ENCODE results near the gene DNTT. TPM values are rescaled to one million over a fixed set of nuclear protein-coding genes. Genes with fewer than 3 reads are reported as not detected.
A peak's percentile ranks its signal among the peaks of the same experiment; 100 is the strongest.

The DNTT gene
- total RNA-seq, 1 donor, result not detected

DNA sequence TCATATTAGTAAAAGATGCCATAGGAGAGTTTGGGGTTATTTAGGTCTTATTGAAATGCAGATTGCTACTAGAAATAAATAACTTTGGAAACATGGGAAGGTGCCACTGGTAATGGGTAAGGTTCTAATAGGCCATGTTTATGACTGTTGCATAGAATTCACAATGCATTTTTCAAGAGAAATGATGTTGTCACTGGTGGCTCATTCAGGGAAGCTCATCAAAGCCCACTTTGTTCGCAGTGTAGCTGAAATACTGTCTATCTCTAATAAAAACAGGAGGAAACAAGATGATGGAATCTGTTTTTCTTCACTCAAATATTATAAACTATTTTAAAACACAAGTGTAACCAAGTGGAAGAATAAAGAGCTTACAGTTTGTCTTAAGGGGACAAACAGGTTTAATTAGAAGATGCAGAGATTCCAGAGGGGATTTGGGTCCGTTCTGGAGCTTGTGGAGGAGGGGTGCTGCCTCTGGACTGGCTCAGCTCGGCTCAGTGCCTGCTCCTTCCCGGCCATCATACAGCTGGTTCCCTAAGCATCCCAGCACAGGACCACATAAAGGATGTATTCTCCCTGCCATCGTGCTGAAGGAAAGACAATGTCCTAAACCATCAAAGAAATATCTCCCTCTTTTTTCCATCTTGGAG is 34.2 kb downstream of the DNTT start:
- Histone ChIP-seq H3K9me3 (ENCODE audit: low read depth, low read length) (no peaks in the 10 kb centered on the region), H4K20me1 (ENCODE audit: insufficient read depth, low read length) (no peaks in the 10 kb centered on the region), H3K27ac (ENCODE audit: low read depth, low read length) (no peak overlapping the region), H3K4me3 (ENCODE audit: insufficient read depth, low read length) (no peak overlapping the region), H3K79me2 (ENCODE audit: insufficient read depth, low read length) (no peaks in the 10 kb centered on the region), H3K4me2 (ENCODE audit: insufficient read depth, low read length) (no peak overlapping the region), H2AFZ (ENCODE audit: low read length) (no peak overlapping the region), H3K4me1 (ENCODE audit: insufficient read depth, low read length) (no peaks in the 10 kb centered on the region), H3K36me3 (ENCODE audit: insufficient read depth, low read length) (no peaks in the 10 kb centered on the region), H3K27me3 (ENCODE audit: insufficient read depth, low read length) (no peaks in the 10 kb centered on the region)
- no peak for DNase-seq (ENCODE audit: insufficient read length, low spot score, missing footprints)
- TF ChIP-seq, protein P1, sequence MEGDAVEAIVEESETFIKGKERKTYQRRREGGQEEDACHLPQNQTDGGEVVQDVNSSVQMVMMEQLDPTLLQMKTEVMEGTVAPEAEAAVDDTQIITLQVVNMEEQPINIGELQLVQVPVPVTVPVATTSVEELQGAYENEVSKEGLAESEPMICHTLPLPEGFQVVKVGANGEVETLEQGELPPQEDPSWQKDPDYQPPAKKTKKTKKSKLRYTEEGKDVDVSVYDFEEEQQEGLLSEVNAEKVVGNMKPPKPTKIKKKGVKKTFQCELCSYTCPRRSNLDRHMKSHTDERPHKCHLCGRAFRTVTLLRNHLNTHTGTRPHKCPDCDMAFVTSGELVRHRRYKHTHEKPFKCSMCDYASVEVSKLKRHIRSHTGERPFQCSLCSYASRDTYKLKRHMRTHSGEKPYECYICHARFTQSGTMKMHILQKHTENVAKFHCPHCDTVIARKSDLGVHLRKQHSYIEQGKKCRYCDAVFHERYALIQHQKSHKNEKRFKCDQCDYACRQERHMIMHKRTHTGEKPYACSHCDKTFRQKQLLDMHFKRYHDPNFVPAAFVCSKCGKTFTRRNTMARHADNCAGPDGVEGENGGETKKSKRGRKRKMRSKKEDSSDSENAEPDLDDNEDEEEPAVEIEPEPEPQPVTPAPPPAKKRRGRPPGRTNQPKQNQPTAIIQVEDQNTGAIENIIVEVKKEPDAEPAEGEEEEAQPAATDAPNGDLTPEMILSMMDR (IDR thresholded peaks at IDR 0.05; ENCODE audit: extremely low read depth, low read depth, low read length), result no peak

DNA sequence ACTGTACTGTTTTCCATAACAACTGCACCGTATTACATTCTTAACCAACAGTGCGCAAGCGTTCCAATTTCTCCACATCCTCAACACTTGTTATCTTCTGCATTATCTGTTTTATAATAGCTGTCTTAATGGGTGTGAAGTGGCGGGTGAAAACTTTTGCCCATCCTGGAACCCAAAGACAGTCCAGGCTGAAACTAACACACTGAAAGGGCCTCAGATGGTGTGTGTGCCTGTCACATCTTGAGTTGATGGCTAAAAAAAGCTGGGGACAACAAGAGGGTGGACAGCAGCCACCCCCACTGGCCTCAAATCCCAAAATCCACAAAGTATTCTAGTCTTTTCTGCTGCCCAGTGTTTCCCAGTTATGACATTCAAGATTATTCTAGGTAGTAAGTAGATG is 35.1 kb downstream of the DNTT start:
- H3K27ac ChIP-seq (ENCODE audit: low read depth, low read length), result no peak overlapping the region
- no peaks in the 10 kb centered on the region for H4K20me1 ChIP-seq (ENCODE audit: insufficient read depth, low read length)
- H3K9me3 ChIP-seq (ENCODE audit: low read depth, low read length), result no peaks in the 10 kb centered on the region
- no peaks in the 10 kb centered on the region for H3K79me2 ChIP-seq (ENCODE audit: insufficient read depth, low read length)
- H3K4me3 ChIP-seq (ENCODE audit: insufficient read depth, low read length), result no peak overlapping the region
- H3K27me3 ChIP-seq (ENCODE audit: insufficient read depth, low read length), result no peaks in the 10 kb centered on the region
- no peak for DNase-seq (ENCODE audit: insufficient read length, low spot score, missing footprints)
- H2AFZ ChIP-seq (ENCODE audit: low read length), result no peak overlapping the region
- H3K36me3 ChIP-seq (ENCODE audit: insufficient read depth, low read length), result no peaks in the 10 kb centered on the region
- TF ChIP-seq, protein P1 (IDR thresholded peaks at IDR 0.05; ENCODE audit: extremely low read depth, low read depth, low read length), result no peak
- no peaks in the 10 kb centered on the region for H3K4me1 ChIP-seq (ENCODE audit: insufficient read depth, low read length)
- H3K4me2 ChIP-seq (ENCODE audit: insufficient read depth, low read length), result no peak overlapping the region

DNA sequence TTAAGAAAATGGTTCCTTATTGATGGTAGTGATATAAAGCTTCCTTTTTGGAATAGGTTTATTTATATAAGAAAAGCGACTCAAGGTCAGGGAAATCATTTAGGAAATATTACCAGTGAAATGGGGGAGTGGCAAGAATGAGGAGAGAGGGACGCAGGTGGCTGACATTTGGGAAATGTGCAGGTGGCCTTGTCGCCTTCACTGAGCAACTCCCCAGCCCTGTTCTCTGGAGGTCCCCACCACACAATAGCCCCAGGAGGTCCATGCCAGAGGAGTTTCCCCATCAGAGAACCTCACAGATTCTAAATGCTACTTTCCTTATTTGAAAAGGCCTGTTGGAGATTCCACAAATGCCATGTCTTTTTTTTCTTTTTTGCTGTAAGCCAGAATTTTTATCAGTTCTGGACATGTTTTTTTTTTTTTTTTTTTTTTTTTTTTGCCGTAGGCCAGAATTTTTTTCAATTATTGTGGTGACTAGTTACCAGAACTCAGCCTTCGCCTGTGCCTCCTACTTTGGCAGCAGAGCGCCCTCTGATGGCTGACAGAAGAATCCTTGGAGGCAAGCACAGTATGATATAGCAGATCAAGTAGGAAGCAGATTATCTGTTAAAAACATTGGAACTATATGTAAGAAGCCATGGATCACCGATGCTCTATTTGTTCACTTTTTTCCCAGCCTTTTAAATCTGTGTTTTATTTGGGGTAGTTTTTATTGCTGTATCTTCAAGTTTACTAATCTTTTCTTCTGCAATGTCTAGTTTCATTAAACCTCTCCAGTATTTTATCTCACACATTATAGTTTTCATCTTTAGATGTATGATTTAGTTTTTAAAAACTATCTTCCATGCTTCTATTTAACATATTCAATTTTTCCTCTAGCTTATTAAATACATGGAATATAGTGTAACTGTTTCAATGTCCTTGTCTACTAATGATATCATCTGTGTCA is 36.0 kb downstream of the DNTT start:
- Histone ChIP-seq H3K9me3 (ENCODE audit: low read depth, low read length) (no peaks in the 10 kb centered on the region), H3K79me2 (ENCODE audit: insufficient read depth, low read length) (no peaks in the 10 kb centered on the region), H3K36me3 (ENCODE audit: insufficient read depth, low read length) (no peaks in the 10 kb centered on the region), H4K20me1 (ENCODE audit: insufficient read depth, low read length) (no peaks in the 10 kb centered on the region), H2AFZ (ENCODE audit: low read length) (no peak overlapping the region), H3K27me3 (ENCODE audit: insufficient read depth, low read length) (no peaks in the 10 kb centered on the region), H3K27ac (ENCODE audit: low read depth, low read length) (no peak overlapping the region), H3K4me1 (ENCODE audit: insufficient read depth, low read length) (no peaks in the 10 kb centered on the region), H3K4me2 (ENCODE audit: insufficient read depth, low read length) (no peak overlapping the region), H3K4me3 (ENCODE audit: insufficient read depth, low read length) (no peak overlapping the region)
- no peak for DNase-seq (ENCODE audit: insufficient read length, low spot score, missing footprints)
- TF ChIP-seq, protein P1 (IDR thresholded peaks at IDR 0.05; ENCODE audit: extremely low read depth, low read depth, low read length), result peak; percentile 89
